Subcutaneous abdominal adipose tissue (tissue), 5 donors: Measurements from ENCODE around the gene F5.

Experiments used
- H3K27ac ChIP-seq: one replicate; pipeline ENCODE4 v1.7.0; 2013; ENCODE audit warnings: low read depth, mild to moderate bottlenecking, inconsistent platforms, low read length, moderate library complexity
- H3K27me3 ChIP-seq, 5 donors: one replicate each; pipeline ENCODE4 v1.7.0; 2013; ENCODE audit warnings: low read length in 5 of 5, inconsistent platforms in 1 of 5; ENCODE audit not compliant: control insufficient read depth in 5 of 5, insufficient read depth in 4 of 5
- H3K36me3 ChIP-seq, 5 donors: one replicate each; pipeline ENCODE4 v1.7.0; 2013; ENCODE audit warnings: low read length in 5 of 5; ENCODE audit not compliant: control insufficient read depth in 5 of 5, insufficient read depth in 5 of 5
- H3K4me1 ChIP-seq, 5 donors: one replicate each; pipeline ENCODE4 v1.7.0; 2013; ENCODE audit warnings: low read length in 5 of 5, mild to moderate bottlenecking in 3 of 5, moderate library complexity in 1 of 5; ENCODE audit not compliant: control insufficient read depth in 5 of 5, insufficient read depth in 5 of 5
- H3K4me3 ChIP-seq, 5 donors: one replicate each; pipeline ENCODE4 v1.7.0; 2013; ENCODE audit warnings: low read length in 5 of 5, low read depth in 1 of 5
- H3K9ac ChIP-seq, 5 donors: one replicate each; pipeline ENCODE4 v1.7.0; 2013; ENCODE audit warnings: low read length in 5 of 5, mild to moderate bottlenecking in 4 of 5, moderate library complexity in 3 of 5
- H3K9me3 ChIP-seq, 5 donors: one replicate each; pipeline ENCODE4 v1.7.0; 2013; ENCODE audit warnings: low read length in 5 of 5; ENCODE audit not compliant: control insufficient read depth in 5 of 5
- donor health status: healthy.
- donor health status: healthy.
- donor health status: healthy.
- donor health status: healthy.
- donor health status: healthy.

Gene F5

GRCh38 chr1:169588785-169589485, 2.7 kb upstream of the F5 start:
- Histone ChIP-seq H3K4me1 (peaks cover 0 to 22% (median 13%) of the 10 kb centered on the region in 5 donors), H3K27ac (no peak overlapping the region), H3K9ac (no peak overlapping the region), H3K9me3 (no peaks in the 10 kb centered on the region), H3K27me3 (peaks cover 0 to 9% (median 2%) of the 10 kb centered on the region in 5 donors), H3K36me3 (no peaks in the 10 kb centered on the region), H3K4me3 (no peak overlapping the region)

GRCh38 chr1:169588112-169588511, 1.8 kb upstream of the F5 start:
- Histone ChIP-seq H3K9ac (no peak overlapping the region), H3K27ac (no peak overlapping the region), H3K27me3 (peaks cover 0 to 9% (median 2%) of the 10 kb centered on the region in 5 donors), H3K9me3 (no peaks in the 10 kb centered on the region), H3K36me3 (no peaks in the 10 kb centered on the region), H3K4me3 (no peak overlapping the region), H3K4me1 (peaks cover 0 to 22% (median 13%) of the 10 kb centered on the region in 5 donors)

DNA sequence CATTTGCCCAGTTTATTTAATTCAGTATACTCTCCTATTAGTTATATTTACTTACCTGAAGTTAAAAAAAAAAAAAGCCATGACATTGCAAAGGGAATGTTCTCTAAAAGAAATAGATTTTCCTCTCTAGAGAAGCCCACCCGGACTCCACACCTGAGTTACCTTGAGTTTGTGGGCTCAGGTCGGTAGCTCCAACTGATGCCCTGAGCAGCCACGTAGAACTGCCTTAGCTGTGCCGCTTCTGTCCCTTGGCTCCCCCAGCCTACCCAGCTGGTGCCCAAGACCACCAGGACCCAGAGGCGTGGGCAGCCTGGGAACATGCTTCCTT, 250 bp downstream of the F5 start:
- Histone ChIP-seq H3K9me3 (no peaks in the 10 kb centered on the region), H3K9ac (peak overlapping the region in 1 of 5 donors; percentile 12), H3K4me3 (peak overlapping the region in 1 of 5 donors; percentile 68), H3K27me3 (peaks cover 0 to 9% (median 0%) of the 10 kb centered on the region in 5 donors), H3K27ac (no peak overlapping the region), H3K36me3 (no peaks in the 10 kb centered on the region), H3K4me1 (peaks cover 0 to 22% (median 13%) of the 10 kb centered on the region in 5 donors)

DNA sequence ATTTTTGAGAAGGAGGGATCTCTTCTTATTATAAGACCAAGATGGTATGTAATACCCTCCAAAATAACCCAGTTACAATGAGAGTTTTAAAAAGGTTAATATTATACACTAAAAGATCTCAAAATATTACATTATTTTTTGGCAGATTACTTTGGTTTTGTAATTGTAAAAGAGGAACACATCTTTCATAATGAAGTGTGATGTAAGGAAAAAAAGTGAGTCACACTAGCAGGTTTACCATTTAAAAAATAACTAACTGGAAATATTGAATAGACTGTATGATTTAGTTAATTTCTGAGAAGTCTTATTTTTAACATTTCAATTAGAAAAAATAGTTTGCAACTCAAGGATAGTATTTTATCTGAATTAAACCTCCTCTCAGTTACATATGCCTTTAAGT, 1.1 kb downstream of the F5 start:
- Histone ChIP-seq H3K4me1 (peaks cover 0 to 22% (median 13%) of the 10 kb centered on the region in 5 donors), H3K9ac (peak overlapping the region in 2 of 5 donors; percentile 11 to 32), H3K27ac (no peak overlapping the region), H3K9me3 (no peaks in the 10 kb centered on the region), H3K4me3 (peak overlapping the region in 1 of 5 donors; percentile 34), H3K36me3 (no peaks in the 10 kb centered on the region), H3K27me3 (peaks cover 0 to 11% (median 0%) of the 10 kb centered on the region in 5 donors)

- Histone ChIP-seq H3K36me3 (no peaks in the 10 kb centered on the region), H3K27ac (no peak overlapping the region), H3K4me3 (peak overlapping the region in 1 of 5 donors; percentile 34), H3K27me3 (peaks cover 0 to 11% (median 0%) of the 10 kb centered on the region in 5 donors), H3K9me3 (no peaks in the 10 kb centered on the region), H3K9ac (peak overlapping the region in 2 of 5 donors; percentile 11 to 32), H3K4me1 (peaks cover 0 to 22% (median 13%) of the 10 kb centered on the region in 5 donors)
Observed at GRCh38 chr1:169584483-169585144, 1.7 kb downstream of the F5 start.

- H3K4me1 ChIP-seq, result peaks cover 0 to 3% (median 0%) of the 10 kb centered on the region in 5 donors
Observed at GRCh38 chr1:169577981-169578738, 8.1 kb downstream of the F5 start.

GRCh38 chr1:169576935-169577331, 9.3 kb downstream of the F5 start:
- Histone ChIP-seq H3K36me3 (no peaks in the 10 kb centered on the region), H3K9me3 (no peaks in the 10 kb centered on the region), H3K27ac (no peak overlapping the region), H3K4me3 (no peak overlapping the region), H3K4me1 (peaks cover 0 to 3% (median 0%) of the 10 kb centered on the region in 5 donors), H3K27me3 (peaks cover 0 to 4% (median 0%) of the 10 kb centered on the region in 5 donors), H3K9ac (no peak overlapping the region)

More at GRCh38 chr1:169577981-169578738, 8.1 kb downstream of the F5 start:
- Histone ChIP-seq H3K9ac (no peak overlapping the region), H3K36me3 (no peaks in the 10 kb centered on the region), H3K27ac (no peak overlapping the region), H3K9me3 (no peaks in the 10 kb centered on the region), H3K27me3 (peaks cover 0 to 4% (median 0%) of the 10 kb centered on the region in 5 donors), H3K4me3 (no peak overlapping the region)

GRCh38 chr1:169576241-169576934, 9.9 kb downstream of the F5 start:
- no peaks in the 10 kb centered on the region for H3K36me3 ChIP-seq
- no peak overlapping the region for H3K27ac ChIP-seq
- no peaks in the 10 kb centered on the region for H3K9me3 ChIP-seq
- no peak overlapping the region for H3K9ac ChIP-seq
- peaks cover 0 to 3% (median 0%) of the 10 kb centered on the region in 5 donors for H3K4me1 ChIP-seq
- H3K27me3 ChIP-seq, result peaks cover 0 to 4% (median 0%) of the 10 kb centered on the region in 5 donors
- H3K4me3 ChIP-seq, result no peak overlapping the region

- no peak overlapping the region for H3K4me3 ChIP-seq
- H3K9ac ChIP-seq, result no peak overlapping the region
- no peaks in the 10 kb centered on the region for H3K36me3 ChIP-seq
- no peaks in the 10 kb centered on the region for H3K9me3 ChIP-seq
- no peak overlapping the region for H3K27ac ChIP-seq
- peaks cover 0 to 4% (median 0%) of the 10 kb centered on the region in 5 donors for H3K27me3 ChIP-seq
- H3K4me1 ChIP-seq, result peaks cover 0 to 3% (median 0%) of the 10 kb centered on the region in 5 donors
Observed at GRCh38 chr1:169574336-169574735, 11.9 kb downstream of the F5 start.
